Mucosa of stomach (tissue), 1 donor: ENCODE measurements around the gene MX1.

ENCODE experiments used
- H3K27me3 ChIP-seq: one replicate; pipeline ENCODE4 v1.7.0; 2013; ENCODE audit warnings: mild to moderate bottlenecking, low read length; ENCODE audit not compliant: control insufficient read depth, insufficient read depth
- H3K36me3 ChIP-seq: one replicate; pipeline ENCODE4 v1.7.0; 2013; ENCODE audit warnings: low read length; ENCODE audit not compliant: control insufficient read depth, insufficient read depth
- H3K4me1 ChIP-seq: one replicate; pipeline ENCODE4 v1.7.0; 2013; ENCODE audit warnings: mild to moderate bottlenecking, low read length; ENCODE audit not compliant: control insufficient read depth, insufficient read depth
- H3K4me3 ChIP-seq: one replicate; pipeline ENCODE4 v1.7.0; 2013; ENCODE audit warnings: low read length
- H3K9ac ChIP-seq: one replicate; pipeline ENCODE4 v1.7.0; 2013; ENCODE audit warnings: mild to moderate bottlenecking, low read length, moderate library complexity
- H3K9me3 ChIP-seq: one replicate; pipeline ENCODE4 v1.7.0; 2013; ENCODE audit warnings: mild to moderate bottlenecking, low read length, moderate library complexity; ENCODE audit not compliant: control insufficient read depth
- donor health status: Pancreatic carcinoma.

The MX1 gene

GRCh38 chr21:41439248-41439647, 13.2 kb downstream of the MX1 start:
- Histone ChIP-seq H3K4me1 (no peaks in the 10 kb centered on the region), H3K9ac (no peak overlapping the region), H3K36me3 (peaks cover 17% of the 10 kb centered on the region)

GRCh38 chr21:41441546-41441945, 15.5 kb downstream of the MX1 start:
- peaks cover 11% of the 10 kb centered on the region for H3K36me3 ChIP-seq
- H3K9ac ChIP-seq = no peak overlapping the region
- H3K4me1 ChIP-seq = no peaks in the 10 kb centered on the region
- H3K27me3 ChIP-seq = no peaks in the 10 kb centered on the region
- H3K9me3 ChIP-seq = no peaks in the 10 kb centered on the region
- no peak overlapping the region for H3K4me3 ChIP-seq

More at GRCh38 chr21:41439248-41439647, 13.2 kb downstream of the MX1 start:
- Histone ChIP-seq H3K4me3 (no peak overlapping the region), H3K27me3 (no peaks in the 10 kb centered on the region), H3K9me3 (no peaks in the 10 kb centered on the region)

- peaks cover 7% of the 10 kb centered on the region for H3K36me3 ChIP-seq
- H3K27me3 ChIP-seq = no peaks in the 10 kb centered on the region
- no peak overlapping the region for H3K9ac ChIP-seq
These were observed 16.6 kb downstream of the MX1 start for GRCh38 chr21:41442481-41443186.

GRCh38 chr21:41443562-41443961, 17.5 kb downstream of the MX1 start:
- peaks cover 7% of the 10 kb centered on the region for H3K36me3 ChIP-seq
- H3K27me3 ChIP-seq = no peaks in the 10 kb centered on the region
- H3K9me3 ChIP-seq = no peaks in the 10 kb centered on the region
- no peaks in the 10 kb centered on the region for H3K4me1 ChIP-seq
- H3K9ac ChIP-seq = no peak overlapping the region
- no peak overlapping the region for H3K4me3 ChIP-seq

More at GRCh38 chr21:41442481-41443186, 16.6 kb downstream of the MX1 start:
- no peaks in the 10 kb centered on the region for H3K9me3 ChIP-seq
- H3K4me3 ChIP-seq = no peak overlapping the region
- H3K4me1 ChIP-seq = no peaks in the 10 kb centered on the region

GRCh38 chr21:41444703-41445464, 18.8 kb downstream of the MX1 start:
- Histone ChIP-seq H3K27me3 (no peaks in the 10 kb centered on the region), H3K4me3 (no peak overlapping the region), H3K36me3 (no peaks in the 10 kb centered on the region), H3K9me3 (no peaks in the 10 kb centered on the region), H3K4me1 (no peaks in the 10 kb centered on the region), H3K9ac (no peak overlapping the region)

- H3K4me1 ChIP-seq = no peaks in the 10 kb centered on the region
- no peak overlapping the region for H3K4me3 ChIP-seq
- no peak overlapping the region for H3K9ac ChIP-seq
- H3K36me3 ChIP-seq = no peaks in the 10 kb centered on the region
- no peaks in the 10 kb centered on the region for H3K27me3 ChIP-seq
- H3K9me3 ChIP-seq = no peaks in the 10 kb centered on the region
These were observed 19.4 kb downstream of the MX1 start for GRCh38 chr21:41445465-41445862.

GRCh38 chr21:41446586-41446985, 20.5 kb downstream of the MX1 start:
- Histone ChIP-seq H3K4me3 (no peak overlapping the region), H3K9me3 (no peaks in the 10 kb centered on the region), H3K27me3 (no peaks in the 10 kb centered on the region), H3K4me1 (no peaks in the 10 kb centered on the region), H3K36me3 (no peaks in the 10 kb centered on the region), H3K9ac (no peak overlapping the region)

- Histone ChIP-seq H3K27me3 (no peaks in the 10 kb centered on the region), H3K4me3 (no peak overlapping the region), H3K4me1 (peaks cover 5% of the 10 kb centered on the region), H3K36me3 (no peaks in the 10 kb centered on the region), H3K9ac (no peak overlapping the region), H3K9me3 (no peaks in the 10 kb centered on the region)
These were observed 21.3 kb downstream of the MX1 start for GRCh38 chr21:41447356-41447755.

GRCh38 chr21:41449613-41450012, 23.6 kb downstream of the MX1 start:
- Histone ChIP-seq H3K9ac (no peak overlapping the region), H3K36me3 (no peaks in the 10 kb centered on the region)

GRCh38 chr21:41451753-41452676, 26.0 kb downstream of the MX1 start:
- Histone ChIP-seq H3K9ac (no peak overlapping the region), H3K36me3 (no peaks in the 10 kb centered on the region), H3K4me3 (no peak overlapping the region), H3K27me3 (no peaks in the 10 kb centered on the region), H3K9me3 (no peaks in the 10 kb centered on the region), H3K4me1 (peaks cover 11% of the 10 kb centered on the region)

More at GRCh38 chr21:41449613-41450012, 23.6 kb downstream of the MX1 start:
- Histone ChIP-seq H3K9me3 (no peaks in the 10 kb centered on the region), H3K4me1 (peaks cover 11% of the 10 kb centered on the region), H3K27me3 (no peaks in the 10 kb centered on the region), H3K4me3 (no peak overlapping the region)

- H3K9ac ChIP-seq = no peak overlapping the region
- no peaks in the 10 kb centered on the region for H3K36me3 ChIP-seq
- H3K9me3 ChIP-seq = no peaks in the 10 kb centered on the region
- H3K27me3 ChIP-seq = no peaks in the 10 kb centered on the region
- H3K4me1 ChIP-seq = peaks cover 11% of the 10 kb centered on the region
- no peak overlapping the region for H3K4me3 ChIP-seq
These were observed 27.2 kb downstream of the MX1 start for GRCh38 chr21:41453198-41453597.
